GM19372 (cell line): ENCODE measurements around the gene SDK2.
A peak's percentile ranks its signal among the peaks of the same experiment; 100 is the strongest.
"Not testable (repeated sequence)": the region's sequence is repeated elsewhere in the genome, so short reads cannot be mapped to it uniquely, and the experiment has no call there.

Experiments
- ATAC-seq: cut with Tn5 transposase; IDR thresholded peaks from one replicate; pipeline ENCODE4 v1.9.1; 2021; ENCODE audit warnings: mild to moderate bottlenecking, low read depth, moderate library complexity; ENCODE audit not compliant: unreplicated experiment

Gene SDK2

GRCh38 chr17:73318427-73318813, 325.8 kb downstream of the SDK2 start:
- no peak for ATAC-seq

GRCh38 chr17:73317513-73318426, 326.5 kb downstream of the SDK2 start:
- peak; percentile 13 for ATAC-seq

GRCh38 chr17:73316919-73317505, 327.2 kb downstream of the SDK2 start:
- peak; percentile 58 for ATAC-seq

DNA sequence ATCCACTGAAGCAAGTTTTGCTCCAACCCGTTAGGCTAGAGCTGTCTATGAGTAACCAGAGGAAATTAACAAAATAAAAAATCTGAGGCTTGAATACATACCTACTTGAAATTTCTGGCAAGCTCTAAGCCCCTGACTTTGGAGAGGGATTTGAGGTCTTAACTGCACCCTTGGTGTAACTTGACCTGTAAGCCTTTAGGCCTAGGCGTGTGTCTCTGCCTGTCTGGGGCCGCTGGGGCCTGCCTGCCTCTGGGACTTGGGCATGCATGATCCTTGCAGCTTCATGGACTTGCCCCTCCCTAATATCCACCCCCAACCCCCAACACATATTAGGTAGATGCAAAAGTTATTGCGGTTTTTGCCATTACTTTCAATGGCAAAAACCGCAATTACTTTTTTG, 328.8 kb downstream of the SDK2 start:
- no peak for ATAC-seq

DNA sequence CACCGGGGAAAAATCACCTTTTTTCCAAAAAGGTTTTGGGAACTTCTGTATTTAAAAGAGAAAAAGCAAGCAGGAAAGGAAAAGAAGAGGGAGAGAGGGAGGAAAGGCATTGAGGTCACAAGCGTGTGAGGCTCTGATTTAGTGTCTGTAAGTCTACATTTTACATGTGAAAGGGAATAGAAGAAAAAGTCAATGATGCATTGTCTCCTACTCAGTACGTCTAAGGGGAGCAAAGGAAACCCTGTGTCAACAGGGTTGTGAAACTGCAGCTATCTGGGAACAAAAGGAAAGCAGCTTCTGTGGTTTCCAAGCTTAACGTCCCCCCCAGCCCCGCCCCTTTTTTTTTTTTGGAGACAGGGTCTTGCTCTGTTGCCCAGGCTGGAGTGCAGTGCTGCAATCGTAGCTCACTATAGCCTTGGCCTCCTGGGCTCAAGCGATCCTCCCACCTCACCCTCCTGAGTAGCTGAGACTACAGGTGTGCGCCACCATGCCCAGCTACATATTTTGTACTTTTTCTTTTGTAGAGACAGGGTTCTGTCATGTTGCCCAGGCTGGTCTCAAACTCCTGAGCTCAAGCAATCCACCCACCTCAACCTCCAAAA, 330.6 kb downstream of the SDK2 start:
- no peak for ATAC-seq

GRCh38 chr17:73312887-73313286, 331.4 kb downstream of the SDK2 start:
- ATAC-seq, result not testable (repeated sequence)

- peak; percentile 87 for ATAC-seq
Measured at GRCh38 chr17:73311781-73312641, 332.2 kb downstream of the SDK2 start, which contains the start of gene CDC42EP4. Gene CDC42EP4 (minus strand): TSS chr17:73312001. CDS start chr17:73286500, 25,501 bp downstream.

GRCh38 chr17:73311428-73311780, 332.8 kb downstream of the SDK2 start:
- ATAC-seq, result peak; percentile 3

DNA sequence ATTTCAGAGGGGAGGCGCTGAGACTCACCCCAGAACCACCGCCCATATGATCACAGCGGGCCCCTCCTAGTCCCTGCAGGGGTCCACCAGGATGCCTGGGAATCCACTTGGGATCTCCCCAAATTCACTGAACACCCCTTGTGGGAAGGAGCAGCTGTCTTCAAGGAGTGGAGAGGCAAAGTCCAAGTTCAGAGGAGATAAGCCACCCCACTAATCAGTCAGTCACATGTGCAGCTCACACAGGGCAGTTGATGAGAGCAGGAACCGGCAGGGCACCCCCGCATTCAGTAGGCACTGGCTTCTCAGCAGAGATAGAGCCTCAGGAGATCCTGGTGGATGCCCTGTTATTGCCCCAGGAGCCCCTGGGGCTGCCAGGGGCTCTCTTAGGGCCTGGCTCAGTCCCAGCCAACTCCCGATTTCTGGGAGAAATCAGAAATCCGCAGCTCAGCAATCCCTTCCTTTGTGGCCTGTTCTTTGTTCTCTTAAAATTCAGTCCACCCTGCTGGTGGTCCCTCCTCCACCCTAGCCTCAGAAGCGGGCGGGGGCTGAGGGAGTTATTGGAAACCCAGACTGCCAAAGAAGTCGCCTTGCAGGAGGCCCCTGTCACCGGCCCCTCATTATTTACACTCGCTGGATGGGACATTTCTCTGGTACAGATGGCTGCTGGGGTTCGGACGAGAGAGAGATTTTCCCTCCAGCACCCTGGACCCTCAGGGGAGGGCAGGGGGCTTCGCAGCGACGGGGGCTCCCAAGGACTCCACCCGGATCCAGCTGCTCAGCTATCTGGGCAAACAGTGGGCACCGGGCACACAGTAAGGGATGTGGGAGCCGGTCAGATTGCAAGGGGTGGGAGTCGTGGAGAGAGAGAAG, 334.3 kb downstream of the SDK2 start:
- ATAC-seq, result no peak

GRCh38 chr17:73308959-73309358, 335.3 kb downstream of the SDK2 start:
- not testable (repeated sequence) for ATAC-seq

DNA sequence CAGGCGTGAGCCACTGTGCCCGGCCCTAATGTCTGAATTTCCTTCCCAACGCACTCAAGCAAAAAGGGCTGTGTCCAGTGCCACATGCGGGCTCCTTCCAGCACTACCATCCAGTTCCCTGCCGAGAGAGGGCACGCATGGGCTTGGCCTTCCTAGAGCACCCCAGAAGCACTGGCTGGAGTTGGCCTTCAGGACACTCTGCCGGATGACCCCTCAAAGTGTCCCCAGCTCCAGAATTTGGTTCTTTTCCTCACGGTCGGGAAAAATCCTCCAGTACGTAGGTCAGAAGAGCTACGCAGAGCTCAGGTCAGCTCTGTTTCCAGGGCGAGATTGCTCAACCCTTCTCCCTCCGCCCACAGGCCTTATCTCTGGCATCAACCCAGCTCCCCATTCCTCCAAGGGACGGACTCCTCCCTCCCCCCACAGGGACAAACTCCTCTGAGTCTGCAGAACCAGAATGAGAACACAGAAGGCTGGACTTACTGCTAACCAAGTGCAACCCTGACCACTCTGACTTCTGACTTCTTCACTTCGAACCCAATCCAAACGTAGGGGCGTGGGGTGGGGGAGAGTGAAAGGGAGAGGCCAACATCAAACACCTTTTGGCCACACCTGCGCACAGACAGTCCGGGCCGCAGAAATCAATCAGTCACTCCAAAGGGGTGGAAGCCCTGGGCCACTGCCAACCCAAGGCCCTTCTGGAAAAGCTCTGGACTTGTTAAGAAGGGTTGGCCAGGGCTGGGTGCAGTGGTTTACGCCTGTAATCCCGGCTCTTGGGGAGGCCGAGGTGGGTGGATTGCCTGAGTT, 336.0 kb downstream of the SDK2 start:
- no peak for ATAC-seq

DNA sequence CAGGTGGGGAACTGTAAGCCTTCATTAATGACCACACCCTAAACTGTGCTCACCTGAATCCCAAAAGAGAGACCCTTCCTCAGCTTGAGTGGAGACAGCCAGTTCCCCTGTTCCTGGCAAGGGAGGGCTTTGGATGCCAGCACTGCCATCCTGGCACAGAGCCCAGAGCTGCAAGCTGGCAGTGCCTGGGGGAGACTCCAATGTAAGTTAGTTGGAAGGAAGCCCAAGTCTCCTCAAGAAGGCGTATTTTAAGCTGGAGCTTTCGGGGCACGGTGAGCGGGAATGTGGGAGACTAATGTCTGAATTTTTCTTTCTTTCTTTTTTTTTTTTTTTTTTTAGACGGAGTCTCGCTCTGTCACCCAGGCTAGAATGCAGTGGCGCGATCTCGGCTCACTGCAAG, 337.1 kb downstream of the SDK2 start:
- no peak for ATAC-seq

DNA sequence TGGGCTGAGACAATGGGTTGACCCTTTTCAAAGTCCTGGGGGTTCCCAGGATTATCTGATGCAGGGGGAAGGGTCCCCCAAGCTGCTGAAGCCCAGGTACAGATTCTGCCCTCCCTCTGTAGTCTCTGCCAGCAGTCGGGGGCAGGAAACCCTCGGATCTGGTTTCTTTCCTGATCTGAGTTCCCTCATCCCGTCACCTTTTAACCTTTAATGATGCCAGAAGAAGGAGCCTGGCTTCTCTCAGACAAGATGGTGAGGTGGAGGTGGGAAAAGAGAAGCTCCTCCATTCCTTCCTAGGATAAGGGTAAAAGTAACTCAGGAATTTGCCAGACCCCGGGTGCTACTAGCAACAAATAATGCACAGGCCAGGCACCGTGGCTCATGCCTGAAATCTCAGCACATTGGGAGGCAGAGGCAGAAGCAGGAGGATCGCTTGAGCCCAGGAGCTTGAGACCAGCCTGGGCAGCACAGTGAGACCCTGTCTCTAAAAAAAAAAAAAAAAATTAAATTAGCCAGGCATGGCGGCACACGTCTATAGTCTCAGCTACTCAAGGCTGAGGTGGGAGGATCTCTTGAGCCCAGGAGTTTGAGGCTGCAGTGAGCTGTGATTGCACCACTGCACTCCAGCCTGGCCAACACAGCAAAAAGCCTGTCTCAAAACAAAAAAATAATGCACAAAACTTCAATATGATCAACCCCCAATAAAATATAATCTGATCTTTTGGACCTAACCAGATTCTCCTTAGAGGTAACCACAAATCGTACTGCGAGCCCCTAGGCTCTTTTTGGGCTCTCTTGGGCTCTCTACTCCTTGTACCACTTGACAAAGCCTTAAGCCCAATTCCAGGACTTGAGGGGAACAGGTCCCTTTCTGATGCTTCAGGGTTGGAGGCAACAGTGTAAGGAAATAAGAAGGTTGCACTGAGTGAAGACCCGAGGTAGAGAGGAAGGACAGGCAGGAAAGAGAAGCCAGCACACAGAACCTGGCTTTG, 338.1 kb downstream of the SDK2 start:
- ATAC-seq, result no peak

DNA sequence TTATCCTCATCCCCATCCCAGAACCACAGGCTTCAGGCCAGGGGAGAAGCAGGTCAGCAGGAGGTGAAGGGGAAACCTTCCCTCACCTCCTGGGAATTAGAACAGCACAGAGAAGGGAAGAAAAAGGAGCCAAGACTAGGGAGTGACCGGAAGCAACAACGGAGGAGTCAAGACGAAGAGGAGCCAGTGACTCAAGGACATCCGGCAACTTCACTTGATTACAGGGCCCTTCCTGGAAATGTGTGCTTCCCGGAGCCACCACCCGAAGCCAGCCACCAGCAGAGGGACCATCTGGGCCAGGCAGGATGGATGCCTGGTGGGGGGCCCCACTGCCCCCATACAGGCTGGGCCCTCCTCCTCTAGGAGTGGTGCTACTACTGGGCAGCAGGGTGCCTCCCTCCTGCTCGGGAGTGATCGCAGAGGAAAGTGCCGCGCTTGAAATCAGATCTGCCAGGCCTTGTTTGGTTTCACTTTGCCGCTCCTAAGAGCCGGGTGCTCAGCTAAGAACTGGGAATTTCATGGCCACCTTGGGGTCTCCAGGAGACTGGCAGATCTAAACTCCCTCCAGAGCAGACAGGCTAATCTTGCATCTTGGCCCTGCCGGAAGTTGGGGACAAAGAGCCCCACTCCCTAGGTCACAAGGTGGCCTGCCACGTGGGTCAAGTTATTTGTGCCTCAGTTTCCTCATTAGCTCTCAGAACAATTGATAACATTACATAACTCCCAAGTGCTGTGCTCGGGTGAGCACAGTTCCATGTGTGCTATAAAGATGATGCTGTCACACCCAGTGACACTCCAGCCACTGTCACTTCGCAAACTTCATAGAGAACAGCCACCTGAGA, 339.1 kb downstream of the SDK2 start:
- ATAC-seq, result no peak

DNA sequence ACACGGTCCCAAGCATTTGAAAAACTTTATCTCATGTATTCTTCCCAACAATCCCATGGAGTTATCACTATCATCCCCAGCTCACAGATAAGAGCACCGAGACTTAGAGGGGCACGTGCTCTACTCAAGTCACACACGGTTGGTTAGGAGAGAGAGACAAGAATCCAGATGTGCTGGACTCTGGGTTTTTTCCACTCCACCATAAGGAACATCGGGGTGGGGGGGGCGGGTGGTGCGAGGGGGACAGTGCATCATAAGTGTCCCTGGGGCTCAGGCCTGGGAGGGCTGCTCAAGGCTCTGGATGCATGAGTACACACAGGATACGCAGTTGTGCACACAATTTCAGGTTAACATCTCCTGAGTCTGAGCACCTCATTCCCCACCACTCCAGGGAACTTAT, 339.8 kb downstream of the SDK2 start:
- no peak for ATAC-seq

GRCh38 chr17:73302189-73302588, 342.1 kb downstream of the SDK2 start:
- no peak for ATAC-seq

DNA sequence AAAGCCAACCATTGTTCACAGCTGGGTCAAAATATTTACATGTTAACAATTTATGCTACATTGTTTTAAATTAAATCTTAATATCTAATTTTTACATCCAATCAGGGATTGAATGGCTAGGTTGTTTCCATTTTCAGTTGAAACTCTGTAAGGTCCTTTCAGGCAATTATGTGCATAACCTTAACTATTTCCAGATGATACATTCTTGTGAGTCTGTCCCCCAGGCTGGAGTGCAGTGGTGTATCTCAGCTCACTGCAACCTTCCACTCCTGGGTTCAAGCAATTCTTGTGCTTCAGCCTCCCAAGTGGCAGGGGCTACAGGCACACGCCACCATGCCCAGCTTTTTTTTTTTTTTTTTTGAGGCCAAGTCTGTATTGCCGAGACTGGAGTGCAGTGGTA, 342.9 kb downstream of the SDK2 start:
- ATAC-seq, result no peak
